ENCODE measurements around the gene FNDC3A. TPM values are rescaled to one million over a fixed set of nuclear protein-coding genes. Genes with fewer than 3 reads are reported as not detected.
"Not testable (repeated sequence)": the region's sequence is repeated elsewhere in the genome, so short reads cannot be mapped to it uniquely, and the experiment has no call there.

Gene FNDC3A
- total RNA-seq, 1 donor from 2014 or later = 22.7 TPM

GRCh38 chr13:49060678-49061387, 85.1 kb downstream of the FNDC3A start:
- no peak for TF ChIP-seq CTCF (IDR thresholded peaks at IDR 0.05)
- H3K36me3 ChIP-seq = no peaks in the 10 kb centered on the region
- no peaks in the 10 kb centered on the region for H3K27me3 ChIP-seq
- no peaks in the 10 kb centered on the region for H3K9me3 ChIP-seq
- DNase-seq (ENCODE audit: low spot score in 2 of 2) = no peak
- no peak overlapping the region for H3K27ac ChIP-seq
- peaks cover 0 to 4% of the 10 kb centered on the region in 2 donors for H3K4me1 ChIP-seq
- intact Hi-C loops (cut with DNase I) = no loop called here
- no peak overlapping the region for H3K4me3 ChIP-seq

GRCh38 chr13:49061388-49061752, 85.7 kb downstream of the FNDC3A start:
- H3K9me3 ChIP-seq; H3K4me1 ChIP-seq; H3K27ac ChIP-seq; H3K36me3 ChIP-seq; DNase-seq (ENCODE audit: low spot score in 2 of 2); H3K4me3 ChIP-seq; H3K27me3 ChIP-seq; intact Hi-C loops (cut with DNase I): not testable (repeated sequence)

GRCh38 chr13:49062297-49062896, 86.7 kb downstream of the FNDC3A start:
- no peak for TF ChIP-seq CTCF (IDR thresholded peaks at IDR 0.05)
- Histone ChIP-seq H3K27me3 (no peaks in the 10 kb centered on the region), H3K36me3 (no peaks in the 10 kb centered on the region), H3K27ac (no peak overlapping the region), H3K4me1 (peaks cover 0 to 4% of the 10 kb centered on the region in 2 donors), H3K9me3 (no peaks in the 10 kb centered on the region), H3K4me3 (no peak overlapping the region)
- no peak for DNase-seq (ENCODE audit: low spot score in 2 of 2)
- intact Hi-C loops (cut with DNase I) = no loop called here

GRCh38 chr13:49063011-49063410, 87.3 kb downstream of the FNDC3A start:
- Histone ChIP-seq H3K9me3 (no peaks in the 10 kb centered on the region), H3K27me3 (no peaks in the 10 kb centered on the region), H3K4me1 (peaks cover 0 to 4% of the 10 kb centered on the region in 2 donors), H3K27ac (no peak overlapping the region), H3K36me3 (no peaks in the 10 kb centered on the region), H3K4me3 (no peak overlapping the region)
- no peak for TF ChIP-seq CTCF (IDR thresholded peaks at IDR 0.05)
- intact Hi-C loops (cut with DNase I) = no loop called here
- no peak for DNase-seq (ENCODE audit: low spot score in 2 of 2)

GRCh38 chr13:49063497-49063896, 87.8 kb downstream of the FNDC3A start:
- Histone ChIP-seq H3K36me3 (no peaks in the 10 kb centered on the region), H3K27me3 (no peaks in the 10 kb centered on the region), H3K4me1 (peaks cover 0 to 4% of the 10 kb centered on the region in 2 donors), H3K27ac (no peak overlapping the region), H3K9me3 (no peaks in the 10 kb centered on the region), H3K4me3 (no peak overlapping the region)
- intact Hi-C loops (cut with DNase I) = no loop called here
- DNase-seq (ENCODE audit: low spot score in 2 of 2) = no peak
- no peak for TF ChIP-seq CTCF (IDR thresholded peaks at IDR 0.05)

- no peak for DNase-seq (ENCODE audit: low spot score in 2 of 2)
- H3K4me1 ChIP-seq = peaks cover 0 to 4% of the 10 kb centered on the region in 2 donors
- TF ChIP-seq CTCF (IDR thresholded peaks at IDR 0.05) = no peak
- H3K27ac ChIP-seq = no peak overlapping the region
- H3K4me3 ChIP-seq = no peak overlapping the region
- intact Hi-C loops (cut with DNase I) = no loop called here
- no peaks in the 10 kb centered on the region for H3K27me3 ChIP-seq
- no peaks in the 10 kb centered on the region for H3K36me3 ChIP-seq
- H3K9me3 ChIP-seq = no peaks in the 10 kb centered on the region
Measured at GRCh38 chr13:49064476-49064875, 88.8 kb downstream of the FNDC3A start.
